22Rv1 (cell line): ENCODE results near the gene GAB4.

ENCODE experiments used
- ZFX ChIP-seq: fragments of 450-650 bp; IDR thresholded peaks from 2 replicates; pipeline ENCODE4 v1.6.1; 2017; ENCODE audit warnings: antibody characterized with exemption, borderline replicate concordance
- TF ChIP-seq, protein P1 (sequence below): fragments of 450-650 bp; IDR thresholded peaks from 2 replicates; pipeline ENCODE4 v1.5.1; 2017; ENCODE audit warnings: mild to moderate bottlenecking

DNA sequence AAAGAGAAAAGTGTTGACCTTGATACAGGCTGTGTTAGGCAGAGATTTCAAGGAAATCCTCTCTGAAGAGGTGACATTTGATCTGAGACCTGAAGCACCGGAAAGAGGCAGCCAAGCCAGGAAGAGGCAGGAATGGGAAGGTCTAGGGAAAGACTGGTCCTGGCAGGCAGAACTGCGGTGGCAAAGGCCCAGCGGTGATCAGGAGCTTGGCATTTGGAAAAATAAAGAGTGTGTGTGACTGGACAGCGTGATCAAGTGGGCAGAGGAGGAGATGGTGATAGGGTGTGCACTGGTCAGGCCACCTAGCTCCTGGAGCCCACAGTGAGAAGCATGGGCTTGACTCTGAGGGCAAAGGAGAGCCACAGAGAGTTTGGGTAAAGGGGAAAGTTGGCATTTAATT lies 27.2 kb upstream of the GAB4 start:
- TF ChIP-seq, protein P1, sequence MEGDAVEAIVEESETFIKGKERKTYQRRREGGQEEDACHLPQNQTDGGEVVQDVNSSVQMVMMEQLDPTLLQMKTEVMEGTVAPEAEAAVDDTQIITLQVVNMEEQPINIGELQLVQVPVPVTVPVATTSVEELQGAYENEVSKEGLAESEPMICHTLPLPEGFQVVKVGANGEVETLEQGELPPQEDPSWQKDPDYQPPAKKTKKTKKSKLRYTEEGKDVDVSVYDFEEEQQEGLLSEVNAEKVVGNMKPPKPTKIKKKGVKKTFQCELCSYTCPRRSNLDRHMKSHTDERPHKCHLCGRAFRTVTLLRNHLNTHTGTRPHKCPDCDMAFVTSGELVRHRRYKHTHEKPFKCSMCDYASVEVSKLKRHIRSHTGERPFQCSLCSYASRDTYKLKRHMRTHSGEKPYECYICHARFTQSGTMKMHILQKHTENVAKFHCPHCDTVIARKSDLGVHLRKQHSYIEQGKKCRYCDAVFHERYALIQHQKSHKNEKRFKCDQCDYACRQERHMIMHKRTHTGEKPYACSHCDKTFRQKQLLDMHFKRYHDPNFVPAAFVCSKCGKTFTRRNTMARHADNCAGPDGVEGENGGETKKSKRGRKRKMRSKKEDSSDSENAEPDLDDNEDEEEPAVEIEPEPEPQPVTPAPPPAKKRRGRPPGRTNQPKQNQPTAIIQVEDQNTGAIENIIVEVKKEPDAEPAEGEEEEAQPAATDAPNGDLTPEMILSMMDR = no peak
- no peak for TF ChIP-seq ZFX
